NCI-H1436 treated with DMSO at 0.1 percent for 48 hours (cell line): ENCODE data around the gene PACS1.
A peak's percentile ranks its signal among the peaks of the same experiment; 100 is the strongest.
"Not testable (repeated sequence)": the region's sequence is repeated elsewhere in the genome, so short reads cannot be mapped to it uniquely, and the experiment has no call there.

ENCODE experiments used
- DNase-seq: peaks from one replicate; lab custom pipeline; 2025; lab: John Stamatoyannopoulos, UW

Gene PACS1

DNA sequence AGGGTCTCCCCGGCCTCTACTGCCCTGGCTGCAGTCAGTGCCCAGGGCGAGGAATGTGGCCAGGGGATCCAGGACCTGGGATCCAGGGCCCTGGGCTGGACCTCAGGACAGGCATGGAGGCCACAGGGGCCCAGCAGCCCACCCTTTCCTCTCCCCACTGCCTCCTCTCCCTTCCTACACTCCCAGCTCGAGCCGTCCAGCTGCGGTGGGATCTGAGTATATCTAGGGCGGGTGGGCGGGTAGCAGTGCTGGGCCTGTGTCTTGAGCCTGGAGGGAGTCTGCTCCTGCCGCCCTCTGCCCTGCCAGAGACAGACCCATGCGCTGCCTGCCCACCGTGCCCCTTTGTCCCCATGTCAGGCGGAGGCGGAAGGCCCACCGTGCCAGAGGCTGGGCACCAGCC, 206.5 kb downstream of the PACS1 start:
- DNase-seq, result not testable (repeated sequence)

DNA sequence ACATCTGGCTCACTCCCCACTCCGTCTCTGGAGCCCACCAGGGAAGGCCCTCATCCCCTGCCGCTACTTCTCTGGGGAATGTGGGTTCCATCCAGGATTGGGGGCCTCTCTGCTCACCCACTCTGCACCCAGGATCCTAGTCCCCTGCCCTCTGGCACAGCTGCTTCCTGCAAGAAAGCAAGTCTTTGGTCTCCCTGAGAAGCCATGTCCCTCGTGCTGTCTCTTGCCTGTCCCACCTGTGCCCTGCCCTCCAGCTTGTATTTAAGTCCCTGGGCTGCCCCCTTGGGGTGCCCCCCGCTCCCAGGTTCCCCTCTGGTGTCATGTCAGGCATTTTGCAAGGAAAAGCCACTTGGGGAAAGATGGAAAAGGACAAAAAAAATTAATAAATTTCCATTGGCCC, 207.0 kb downstream of the PACS1 start:
- DNase-seq, result not testable (repeated sequence)

DNA sequence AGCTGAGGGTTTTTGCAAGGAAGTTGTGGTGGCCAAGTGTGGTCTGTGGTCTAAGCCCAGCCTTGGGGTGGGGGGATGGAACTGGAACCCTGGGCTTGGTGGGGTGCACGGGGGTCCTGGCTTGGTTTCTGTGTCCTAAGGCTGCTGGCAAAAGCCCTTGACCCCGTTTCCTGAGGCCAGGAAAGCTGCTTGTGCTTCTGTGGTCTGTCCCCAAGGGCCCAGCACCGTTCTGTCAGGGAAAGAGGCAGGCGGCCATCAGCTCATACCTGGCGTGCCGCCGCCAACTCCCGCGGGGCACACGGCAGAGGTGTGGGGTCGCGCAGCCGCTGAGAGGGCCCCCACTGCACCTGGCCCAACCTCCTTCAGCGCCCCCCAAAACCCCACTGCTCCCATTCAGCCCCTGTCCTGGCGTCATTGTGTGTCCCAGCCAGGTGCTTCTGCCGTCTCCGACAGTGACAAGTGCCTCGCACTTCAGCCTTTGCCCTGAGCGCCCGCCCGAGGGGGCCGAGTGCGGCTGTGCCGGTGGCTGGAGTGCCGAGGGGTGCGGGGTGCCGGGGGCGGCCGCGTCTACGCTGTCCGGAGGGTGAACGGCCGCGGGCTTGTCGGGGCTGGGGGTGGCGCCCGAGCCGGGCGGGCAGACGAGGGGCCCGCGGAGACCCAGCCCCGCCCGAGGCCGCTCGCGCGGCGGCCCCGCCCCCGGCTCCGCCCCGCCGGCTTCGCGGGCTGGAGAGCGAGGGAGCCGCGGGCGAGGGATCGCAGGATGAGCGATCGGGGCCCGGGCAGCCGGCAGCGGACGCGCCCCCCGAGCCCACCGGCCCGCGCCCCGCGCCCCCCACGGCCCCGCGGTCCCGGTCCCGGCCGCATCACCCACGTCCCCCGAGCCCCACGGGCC, 207.6 kb downstream of the PACS1 start, which contains the start of gene CNIH2:
TSS of gene CNIH2 (plus strand) at position 705 of the 892 bp plus-strand sequence. CDS start 282 bp downstream, outside the sequence.
- no peak for DNase-seq

DNA sequence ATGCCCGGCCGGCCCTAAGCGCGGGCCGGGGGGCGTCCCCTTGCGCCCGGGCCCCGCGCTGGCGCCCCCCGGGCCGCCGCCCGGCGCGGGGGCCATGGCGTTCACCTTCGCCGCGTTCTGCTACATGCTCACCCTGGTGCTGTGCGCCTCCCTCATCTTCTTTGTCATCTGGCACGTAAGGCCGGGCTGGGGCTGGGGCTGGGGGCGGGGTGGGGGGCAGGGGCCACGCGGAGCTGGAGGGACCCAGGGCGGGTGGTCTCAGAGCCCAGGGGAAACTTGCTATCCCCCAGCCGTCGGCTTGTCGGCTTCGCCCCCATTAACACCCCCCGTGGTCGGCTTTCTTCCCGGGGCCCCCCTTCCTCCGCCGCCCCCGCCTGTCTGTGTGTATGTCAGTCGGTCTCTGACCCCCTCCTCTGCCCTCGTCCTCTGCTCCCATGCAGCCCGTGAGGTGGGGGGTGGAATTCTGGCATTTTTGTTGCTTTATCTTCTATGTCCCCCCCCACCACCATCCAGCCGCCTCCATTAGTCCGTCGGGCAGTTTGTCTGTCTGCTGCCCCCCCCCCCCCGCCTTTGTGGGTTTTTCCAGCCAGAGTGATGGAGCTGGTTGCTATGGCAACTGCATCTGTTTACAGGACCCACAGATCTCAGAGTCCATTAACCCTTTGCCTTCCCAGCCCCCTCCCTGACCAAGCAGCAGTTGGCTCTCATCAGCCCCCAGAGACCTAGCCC, 208.5 kb downstream of the PACS1 start:
- DNase-seq, result no peak

DNA sequence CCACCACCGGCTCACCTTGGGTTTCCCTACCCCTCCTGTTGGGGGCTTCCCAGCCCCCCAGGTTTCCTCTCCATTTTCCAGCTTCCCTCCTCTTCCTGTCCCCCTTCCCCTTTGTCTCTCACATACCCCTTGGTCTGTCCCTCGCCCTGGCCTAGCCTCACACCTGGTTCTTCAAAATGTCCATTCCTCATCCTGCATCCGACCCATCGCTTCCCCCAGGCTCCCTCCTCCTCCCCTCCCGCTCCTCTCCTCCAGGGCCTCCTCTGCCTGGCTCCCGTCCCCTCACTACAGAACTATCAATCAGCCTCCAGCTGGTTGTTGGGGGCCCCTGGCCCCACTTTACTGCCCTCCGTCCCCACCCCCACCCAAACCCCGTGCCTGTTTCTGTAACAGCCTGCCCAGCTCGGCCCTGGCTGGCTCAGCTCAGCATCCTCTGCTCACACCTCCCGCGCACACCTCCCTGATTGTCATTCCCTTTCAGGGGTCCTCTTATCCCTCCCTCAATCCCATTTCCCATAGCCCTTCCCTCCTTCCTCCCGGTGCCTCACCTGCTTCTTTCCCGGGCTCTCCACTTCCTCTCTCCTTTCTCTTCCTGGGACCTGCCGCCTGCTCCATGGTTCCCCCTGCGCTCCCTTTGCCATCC, 209.1 kb downstream of the PACS1 start:
- DNase-seq, result no peak

DNA sequence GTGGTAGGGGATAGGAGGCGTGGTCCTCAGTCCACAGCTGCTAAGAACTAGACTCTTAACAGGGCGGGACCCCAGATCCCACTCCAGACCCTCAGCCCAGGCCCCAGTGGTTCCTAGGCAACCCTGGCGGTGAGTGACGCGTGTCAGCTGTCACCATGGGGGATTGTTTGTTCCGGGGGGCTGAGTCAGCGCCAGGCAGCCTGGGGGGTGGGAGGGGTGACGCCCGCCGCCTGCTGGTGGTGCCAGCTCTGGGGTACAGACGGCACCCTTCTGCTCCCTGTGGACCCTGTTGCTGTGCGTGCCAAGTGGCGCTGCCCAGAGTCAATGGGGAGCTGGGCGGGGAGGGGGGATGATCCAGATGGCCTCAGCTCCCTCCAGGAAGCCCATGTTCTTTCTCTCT, 210.4 kb downstream of the PACS1 start:
- no peak for DNase-seq

DNA sequence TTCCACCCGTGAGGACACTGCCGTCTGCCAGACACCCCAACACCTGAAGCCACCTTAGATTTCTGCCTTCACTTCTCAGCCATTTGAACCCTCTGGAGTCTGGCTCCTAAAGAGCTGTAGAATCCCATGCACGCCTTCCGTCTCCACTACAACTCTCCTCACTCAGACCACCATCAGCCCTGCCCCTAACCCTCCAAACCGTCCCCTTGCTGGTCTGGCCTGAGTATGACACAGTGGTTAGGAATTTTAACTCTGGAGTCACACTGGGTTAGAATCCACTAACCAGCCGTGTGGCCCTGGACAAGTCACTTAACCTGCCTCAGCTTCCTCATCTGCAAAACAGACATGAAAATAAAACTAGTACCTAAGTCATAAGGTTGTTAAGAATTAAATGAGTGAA, 210.9 kb downstream of the PACS1 start:
- DNase-seq, result no peak

DNA sequence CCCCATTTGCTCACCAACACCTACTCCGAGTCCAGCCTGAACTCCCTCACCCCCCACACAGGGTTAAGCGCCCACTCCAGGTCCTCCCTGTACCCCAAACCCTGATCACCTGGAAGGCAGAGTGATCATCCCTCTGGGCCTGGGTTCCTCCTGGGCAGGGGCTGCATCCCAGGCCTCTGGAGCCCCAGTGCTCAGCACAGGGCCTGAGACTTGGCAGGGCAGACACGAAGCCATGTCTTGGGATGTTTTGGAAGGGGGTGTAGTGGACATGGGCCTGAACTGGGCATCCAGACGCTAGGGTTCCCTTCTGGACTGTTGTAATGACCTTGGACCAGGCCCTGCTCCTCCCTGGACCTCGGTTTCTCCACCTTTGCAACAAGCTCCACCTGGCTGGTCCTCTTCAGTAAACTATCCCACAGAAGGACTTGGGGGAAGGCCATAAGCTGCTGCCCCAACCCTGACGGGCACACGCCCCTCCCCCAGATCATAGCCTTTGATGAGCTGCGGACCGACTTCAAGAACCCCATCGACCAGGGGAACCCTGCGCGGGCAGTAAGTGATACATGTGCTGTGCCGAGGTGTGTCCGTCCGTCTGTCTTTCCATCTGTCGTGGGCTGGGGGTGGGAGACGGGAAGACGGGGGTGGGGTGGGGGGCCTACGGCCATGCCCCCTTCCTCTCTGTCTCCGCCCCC, 211.8 kb downstream of the PACS1 start:
- no peak for DNase-seq

DNA sequence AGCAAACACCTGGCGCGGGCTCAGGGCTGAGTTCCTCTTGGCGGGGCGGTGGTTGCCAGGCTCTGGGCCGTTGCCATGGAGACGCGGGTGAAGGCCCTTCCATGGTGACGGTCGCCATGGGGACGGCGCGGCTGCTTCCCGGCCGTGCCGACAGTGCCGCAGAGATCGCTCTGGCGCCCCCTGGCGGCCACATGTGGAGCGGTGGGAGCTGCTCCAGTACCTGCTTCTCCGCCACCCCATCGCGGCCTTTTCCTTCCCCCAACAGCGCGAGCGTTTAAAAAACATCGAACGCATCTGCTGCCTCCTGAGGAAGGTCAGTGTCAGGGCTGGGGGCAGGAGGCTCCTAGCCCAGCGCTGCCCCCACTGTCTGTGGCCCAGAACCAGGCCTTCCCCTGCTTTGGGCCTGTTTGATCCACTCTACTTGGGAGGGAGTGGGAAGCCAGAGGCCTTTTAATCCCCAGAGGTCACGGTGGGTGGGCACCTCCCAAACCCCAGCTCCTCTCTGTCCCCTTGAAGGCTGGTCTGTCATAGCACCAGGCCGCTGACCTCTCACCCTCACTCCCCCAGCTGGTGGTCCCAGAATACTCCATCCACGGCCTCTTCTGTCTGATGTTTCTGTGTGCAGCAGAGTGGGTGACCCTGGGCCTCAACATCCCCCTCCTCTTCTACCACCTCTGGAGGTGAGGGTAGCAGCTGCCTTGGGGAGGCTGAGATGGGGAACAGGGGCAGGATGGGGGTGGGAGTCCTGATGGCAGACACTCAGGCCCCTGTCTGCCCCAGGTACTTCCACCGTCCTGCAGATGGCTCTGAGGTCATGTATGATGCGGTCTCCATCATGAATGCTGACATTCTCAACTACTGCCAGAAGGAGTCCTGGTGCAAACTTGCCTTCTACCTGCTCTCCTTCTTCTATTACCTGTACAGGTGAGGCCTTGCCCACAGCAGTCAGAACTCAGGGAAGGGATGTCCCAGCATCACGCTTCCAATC, 212.7 kb downstream of the PACS1 start:
- peak; percentile 89 for DNase-seq

DNA sequence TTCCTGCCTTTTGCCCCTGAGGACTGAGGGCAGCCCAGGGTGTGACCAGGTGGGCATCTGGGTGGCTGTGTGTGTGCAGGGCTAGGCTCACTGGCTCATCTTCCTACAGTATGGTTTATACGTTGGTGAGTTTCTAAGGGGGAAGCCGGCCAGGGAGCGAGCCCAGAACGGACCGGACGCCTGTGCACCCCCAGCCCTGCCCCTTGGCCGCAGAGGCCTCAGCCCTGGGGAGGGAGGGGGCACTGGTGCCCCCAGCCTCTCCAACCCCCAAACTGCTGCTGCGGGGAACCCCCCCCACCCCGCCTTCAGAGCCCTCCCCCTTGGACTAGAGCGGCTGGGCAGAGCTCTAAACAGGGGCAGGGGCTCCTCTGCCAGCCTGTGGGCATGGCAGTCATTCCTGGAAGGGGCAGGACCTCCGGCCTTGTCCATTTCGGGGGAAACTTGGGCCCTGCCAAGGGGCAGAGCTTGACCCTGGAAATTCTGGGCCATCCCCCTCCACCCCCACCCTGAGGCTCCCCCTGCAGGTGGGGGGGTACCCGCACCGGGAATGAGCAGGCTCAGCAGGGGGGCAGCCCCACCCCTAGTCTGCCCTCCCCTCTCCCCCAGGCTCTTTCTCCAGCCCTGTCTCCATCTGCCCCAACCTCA, 213.5 kb downstream of the PACS1 start:
- no peak for DNase-seq

DNA sequence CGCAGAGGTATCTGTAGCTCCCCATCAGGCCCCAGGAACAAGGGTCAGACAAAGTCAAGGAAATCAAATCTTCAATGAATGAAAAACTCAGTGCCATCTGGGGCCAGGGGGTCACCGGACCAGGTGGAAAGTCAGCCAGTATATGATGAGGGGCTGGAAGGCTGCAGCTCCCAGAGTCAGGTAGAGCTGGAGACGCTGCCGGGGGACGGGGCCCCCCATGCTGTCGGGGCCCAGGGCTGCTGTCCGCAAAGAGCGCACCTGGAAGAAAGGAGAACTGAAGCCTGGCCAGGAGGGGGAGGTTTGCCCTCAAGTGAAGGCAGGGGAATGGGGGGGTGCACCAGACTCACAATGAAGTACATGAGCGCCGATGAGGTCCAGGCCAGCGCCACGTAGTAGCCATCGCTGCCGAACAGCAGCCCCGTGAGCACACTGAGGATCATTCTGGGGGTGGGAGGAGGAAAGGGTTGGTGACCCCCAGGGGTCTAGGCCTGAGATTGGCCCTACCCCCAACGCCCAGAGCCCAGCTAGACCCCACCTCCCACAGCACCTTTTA, 214.5 kb downstream of the PACS1 start:
- DNase-seq, result no peak

DNA sequence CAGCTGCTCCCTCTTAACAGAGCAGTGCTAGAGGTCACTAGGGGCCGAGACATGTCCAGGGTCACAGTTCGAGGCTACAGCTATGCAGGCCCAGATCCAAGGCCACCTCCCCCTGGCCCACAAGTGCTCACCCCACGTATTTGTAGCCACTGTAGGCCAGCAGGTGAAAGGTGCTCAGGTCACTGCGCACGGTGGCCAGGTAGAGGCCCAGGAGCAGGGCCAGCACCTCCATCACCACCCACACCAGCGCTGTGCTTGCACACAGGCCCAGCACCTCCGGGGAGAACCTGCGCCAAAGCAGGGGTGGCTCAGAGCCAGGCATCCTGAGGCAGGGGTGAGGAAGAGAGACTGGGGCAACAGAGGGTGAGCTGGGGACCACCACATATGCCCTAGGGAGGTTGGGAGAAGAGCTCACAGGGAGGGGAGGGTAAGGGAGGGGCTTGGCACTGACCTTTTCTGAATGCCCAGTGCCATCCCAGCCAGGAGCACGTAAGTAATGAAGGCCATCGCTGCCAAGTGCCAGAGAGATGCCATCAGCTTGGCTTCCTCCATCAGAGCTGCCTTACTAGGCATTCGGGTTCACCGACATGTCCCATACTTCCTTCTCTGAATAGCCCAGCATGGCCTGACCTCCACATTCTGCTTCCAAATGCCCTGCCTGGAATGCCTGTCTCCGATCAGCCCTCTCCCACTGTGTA, 215.3 kb downstream of the PACS1 start:
- no peak for DNase-seq

DNA sequence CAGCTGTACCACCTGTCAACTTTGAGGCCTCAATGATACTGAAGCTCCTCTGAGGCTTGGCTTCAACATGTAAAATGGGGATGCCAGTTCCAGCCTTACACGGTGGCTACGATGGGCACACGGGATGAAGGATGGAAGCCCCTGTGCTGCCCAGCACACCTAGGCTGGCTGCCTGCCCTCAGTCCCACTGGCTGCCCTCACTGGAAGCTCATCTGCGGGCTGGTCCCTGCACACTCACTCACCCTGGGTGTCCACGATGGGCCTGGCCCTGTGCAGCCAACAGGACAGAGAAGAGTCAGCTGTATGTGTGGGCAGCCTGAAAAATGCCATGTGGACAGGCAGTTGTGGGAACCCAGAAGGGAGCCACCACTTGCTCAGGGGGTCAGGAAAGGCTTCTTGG, 216.6 kb downstream of the PACS1 start:
- no peak for DNase-seq

DNA sequence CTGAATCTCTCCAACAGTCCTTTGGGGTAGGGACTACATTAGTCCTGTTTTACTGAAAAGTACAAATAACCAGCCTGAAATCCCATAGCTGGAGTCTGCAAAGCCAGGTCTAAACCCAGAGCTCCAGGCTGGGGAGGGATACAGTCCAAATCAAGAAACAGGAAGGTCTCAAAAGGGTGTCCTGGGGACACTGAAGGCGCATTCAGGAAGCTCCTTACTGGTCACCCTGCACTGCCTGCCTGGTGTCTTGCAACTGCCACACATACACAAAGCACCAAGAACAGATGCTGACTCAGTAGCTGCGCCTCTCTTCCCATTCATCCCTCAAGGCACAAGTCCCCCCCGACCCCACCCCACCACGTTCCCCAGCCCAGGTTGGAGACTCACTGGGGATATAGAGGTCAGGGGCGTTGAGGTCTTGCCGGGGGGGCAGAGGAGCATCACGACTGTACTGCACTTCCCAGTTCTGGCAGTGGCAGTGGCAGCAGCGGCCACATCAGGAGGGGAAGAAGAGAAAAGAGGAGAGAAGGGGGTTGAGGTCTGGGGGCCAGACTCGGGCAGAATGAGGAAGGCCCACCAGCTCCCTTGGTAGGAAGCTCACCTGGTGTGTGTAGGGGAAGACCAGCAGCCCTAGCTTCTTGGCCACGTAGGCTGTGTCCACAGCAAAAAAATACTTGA, 217.3 kb downstream of the PACS1 start:
- DNase-seq, result no peak

DNA sequence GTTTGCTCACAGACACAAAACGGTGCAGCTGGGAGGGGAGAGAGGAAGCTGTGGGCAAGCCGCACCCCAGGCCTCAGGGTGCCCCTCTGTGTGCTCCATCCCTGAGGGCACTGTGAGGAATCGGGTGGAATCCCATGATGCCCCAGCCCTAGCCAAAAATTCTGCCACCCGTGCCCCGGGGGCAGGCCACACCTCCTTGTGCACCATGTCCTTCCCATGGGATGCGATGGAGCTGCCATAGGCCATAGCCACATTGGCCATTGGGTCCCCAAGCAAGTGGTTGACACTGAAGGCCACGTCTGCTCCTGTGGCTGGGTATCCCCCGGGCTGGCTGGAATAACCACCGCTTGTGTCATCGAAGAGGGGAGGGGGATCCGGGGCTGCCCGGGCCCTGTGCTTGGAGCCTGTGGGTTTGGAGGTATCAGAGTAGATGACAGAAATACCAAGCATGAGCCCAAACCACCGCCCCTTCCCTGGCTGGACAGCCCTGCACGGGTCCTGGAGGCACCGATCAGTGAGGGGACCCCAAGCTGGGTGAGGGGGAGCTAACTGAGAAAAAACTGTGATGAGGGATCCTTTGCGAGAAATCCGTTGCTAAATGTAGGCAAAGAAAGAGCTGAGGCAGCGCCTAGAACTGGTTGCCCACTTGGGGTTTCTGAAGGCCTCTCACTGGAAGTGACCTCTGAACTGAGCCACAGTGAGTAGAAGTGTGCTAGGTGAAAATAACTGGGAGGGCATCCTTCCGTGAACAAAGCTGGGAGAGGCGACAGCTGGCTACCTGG, 218.0 kb downstream of the PACS1 start:
- no peak for DNase-seq

DNA sequence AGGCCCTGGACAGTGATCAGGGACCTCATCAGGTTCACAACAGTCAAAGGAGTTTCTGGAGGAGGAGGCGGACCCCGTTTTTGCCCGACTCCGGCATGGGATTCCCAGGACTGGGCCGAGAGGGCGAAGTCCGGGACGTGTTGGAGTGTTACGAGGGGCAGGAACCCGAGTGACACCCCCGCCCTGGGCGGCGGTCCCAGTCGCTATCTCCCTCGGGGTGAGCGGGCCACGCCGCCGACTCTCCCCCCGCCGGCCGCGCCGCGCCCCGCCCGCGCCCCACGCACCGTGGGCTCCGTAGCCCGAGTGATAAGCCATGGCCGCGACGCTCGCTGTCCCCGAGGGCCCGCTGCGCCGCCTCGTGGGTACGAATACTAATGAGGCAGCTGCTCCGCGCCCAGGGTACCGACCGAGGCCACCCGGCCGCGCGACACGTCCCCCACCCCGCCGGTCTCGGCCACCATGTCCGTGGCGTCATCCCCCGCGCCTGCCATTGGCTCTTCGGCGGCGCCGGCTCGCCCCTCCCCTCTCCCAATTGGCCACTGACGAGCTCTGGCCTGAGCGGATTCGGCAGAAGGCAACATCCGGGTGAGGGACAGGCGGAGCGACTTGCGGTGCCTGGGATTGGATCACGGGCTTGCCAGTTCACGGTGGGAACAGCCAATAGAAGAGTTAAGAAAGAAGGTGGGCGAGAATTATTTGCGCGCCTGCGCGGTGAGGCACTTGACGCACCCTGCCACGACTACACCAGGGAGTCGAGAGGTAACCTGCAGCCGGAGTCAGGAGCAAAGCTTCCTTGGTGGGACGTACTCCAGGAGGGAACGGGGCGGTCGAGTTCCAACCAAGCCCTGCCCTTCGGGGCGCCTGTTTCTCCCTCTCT, 218.8 kb downstream of the PACS1 start, which contains the start of gene YIF1A:
TSS of gene YIF1A (minus strand) at position 473 of the 877 bp plus-strand sequence. CDS start at position 315, 158 bp downstream.
- DNase-seq, result peak; percentile 94
